Endodermal cell (in vitro differentiated cells): ENCODE results near the gene RIN3. TPM values are rescaled to one million over a fixed set of nuclear protein-coding genes. Genes with fewer than 3 reads are reported as not detected.

Experiments
- DNase-seq: peaks from one replicate; pipeline ENCODE4 v3.0.0-alpha.2; 2017
- H3K27ac ChIP-seq: 2 replicates; pipeline ENCODE4 v1.5.1; 2013; ENCODE audit warnings: mild to moderate bottlenecking, low read depth, low read length, moderate library complexity
- H3K27me3 ChIP-seq: 2 replicates; pipeline ENCODE4 v1.6.1; 2013; ENCODE audit warnings: mild to moderate bottlenecking, low read length, moderate library complexity; ENCODE audit not compliant: insufficient read depth, control insufficient read depth, poor library complexity, severe bottlenecking
- H3K36me3 ChIP-seq: 2 replicates; pipeline ENCODE4 v1.7.0; 2013; ENCODE audit warnings: mild to moderate bottlenecking, low read length, moderate library complexity; ENCODE audit not compliant: control insufficient read depth, insufficient read depth
- H3K4me1 ChIP-seq: one replicate; pipeline ENCODE4 v1.7.0; 2013; ENCODE audit warnings: low read length; ENCODE audit not compliant: control insufficient read depth, insufficient read depth
- H3K4me3 ChIP-seq: 2 replicates; pipeline ENCODE4 v1.5.1; 2013; ENCODE audit warnings: mild to moderate bottlenecking, low read length, moderate library complexity
- H3K9ac ChIP-seq: 2 replicates; pipeline ENCODE4 v1.6.1; 2013; ENCODE audit warnings: mild to moderate bottlenecking, low read length, moderate library complexity; ENCODE audit not compliant: poor library complexity, severe bottlenecking; ENCODE audit errors: extremely low read depth
- H3K9me3 ChIP-seq: 2 replicates; pipeline ENCODE4 v1.6.1; 2013; ENCODE audit warnings: mild to moderate bottlenecking, low read length, moderate library complexity; ENCODE audit not compliant: control insufficient read depth
- H3K27ac Mint-ChIP-seq: 2 replicates; pipeline ENCODE4 v1.8.0; 2020; ENCODE audit warnings: mixed read lengths
- H3K27me3 Mint-ChIP-seq: 2 replicates; pipeline ENCODE4 v1.8.0; 2021; ENCODE audit warnings: mild to moderate bottlenecking, mixed read lengths; ENCODE audit not compliant: insufficient read depth
- H3K36me3 Mint-ChIP-seq: 2 replicates; pipeline ENCODE4 v1.8.0; 2020; ENCODE audit warnings: low read depth, mixed read lengths
- H3K4me1 Mint-ChIP-seq: 2 replicates; pipeline ENCODE4 v1.8.0; 2020; ENCODE audit warnings: mixed read lengths
- H3K4me3 Mint-ChIP-seq: 2 replicates; pipeline ENCODE4 v1.8.0; 2020; ENCODE audit warnings: mild to moderate bottlenecking, moderate library complexity, mixed read lengths
- H3K9me3 Mint-ChIP-seq: 2 replicates; pipeline ENCODE4 v1.8.0; 2020; ENCODE audit warnings: mild to moderate bottlenecking, mixed read lengths
- CTCF ChIP-seq: fragments of 200-600 bp; sonication (generic); conservative IDR thresholded peaks from 2 replicates; pipeline ENCODE4 v1.5.0; 2021; ENCODE audit warnings: antibody characterized with exemption, mild to moderate bottlenecking
- WGBS, 2 experiments: methylation state at CpG; one replicate each; pipeline versions ENCODE4 v1.1.5 to v1.1.7; 2013; ENCODE audit warnings: missing lambda C conversion rate in 2 of 2, mixed read lengths in 1 of 2; ENCODE audit not compliant: insufficient coverage in 1 of 2, insufficient read length in 1 of 2; 5-methylcytosine and 5-hydroxymethylcytosine counted together
- total RNA-seq, 2 donors: library from RNA; stranded (reverse); fragmentation: NEBNext Ultra II Directional in 1 of 2; extraction: Animal tissue kit (Norgen Biotek cat#: 25700) in 1 of 2; gene quantifications; 2 replicates in 1 of 2; 3 replicates in 1 of 2; pipeline ENCODE4 v1.2.1, GENCODE V29; 2021

RIN3 gene
- total RNA-seq, 2 donors from 2014 or later, result 5.2 to 6.0 TPM

- Histone ChIP-seq H3K4me1 (no peaks in the 10 kb centered on the region), H3K9ac (no peak overlapping the region), H3K27me3 (no peaks in the 10 kb centered on the region), H3K4me3 (no peak overlapping the region), H3K9me3 (no peaks in the 10 kb centered on the region), H3K36me3 (peaks cover 4% of the 10 kb centered on the region), H3K27ac (no peak overlapping the region)
- H3K27me3 Mint-ChIP-seq, result no peaks in the 10 kb centered on the region
- peaks cover 50% of the 10 kb centered on the region for H3K36me3 Mint-ChIP-seq
- no peak overlapping the region for H3K4me3 Mint-ChIP-seq
- no peak for TF ChIP-seq CTCF
- no peak overlapping the region for H3K27ac Mint-ChIP-seq
- no peak for DNase-seq
- no peaks in the 10 kb centered on the region for H3K4me1 Mint-ChIP-seq
- H3K9me3 Mint-ChIP-seq, result no peaks in the 10 kb centered on the region
- 94 to 98% methylated on average over 10 to 11 of the region's 11 CpGs for WGBS, 2 experiments
Observed at GRCh38 chr14:92704821-92705220, 191.2 kb downstream of the RIN3 start.

GRCh38 chr14:92706386-92706785 lies 192.8 kb downstream of the RIN3 start:
- H3K27ac ChIP-seq, result no peak overlapping the region

GRCh38 chr14:92709340-92710000 lies 195.9 kb downstream of the RIN3 start:
- H3K9me3 ChIP-seq, result no peaks in the 10 kb centered on the region
- DNase-seq, result no peak
- H3K4me1 ChIP-seq, result no peaks in the 10 kb centered on the region
- H3K9me3 Mint-ChIP-seq, result no peaks in the 10 kb centered on the region
- H3K36me3 ChIP-seq, result peaks cover 29% of the 10 kb centered on the region
- H3K36me3 Mint-ChIP-seq, result peaks cover 51% of the 10 kb centered on the region
- no peak overlapping the region for H3K9ac ChIP-seq
- H3K27me3 Mint-ChIP-seq, result no peaks in the 10 kb centered on the region
- no peak overlapping the region for H3K4me3 ChIP-seq
- H3K27me3 ChIP-seq, result no peaks in the 10 kb centered on the region
- H3K27ac ChIP-seq, result no peak overlapping the region
- TF ChIP-seq CTCF, result no peak
- WGBS, 2 experiments, result 93 to 95% methylated on average over 8 to 13 of the region's 13 CpGs
- no peaks in the 10 kb centered on the region for H3K4me1 Mint-ChIP-seq
- H3K27ac Mint-ChIP-seq, result peak overlapping the region; percentile 13
- H3K4me3 Mint-ChIP-seq, result no peak overlapping the region

More at GRCh38 chr14:92706386-92706785, 192.8 kb downstream of the RIN3 start:
- peaks cover 59% of the 10 kb centered on the region for H3K36me3 Mint-ChIP-seq
- Histone ChIP-seq H3K27me3 (no peaks in the 10 kb centered on the region), H3K9me3 (no peaks in the 10 kb centered on the region), H3K4me3 (no peak overlapping the region), H3K36me3 (peaks cover 11% of the 10 kb centered on the region), H3K9ac (no peak overlapping the region), H3K4me1 (no peaks in the 10 kb centered on the region)
- DNase-seq, result no peak
- WGBS, 2 experiments, result 89 to 93% methylated on average over 10 to 15 of the region's 15 CpGs
- no peaks in the 10 kb centered on the region for H3K9me3 Mint-ChIP-seq
- no peak overlapping the region for H3K4me3 Mint-ChIP-seq
- peak overlapping the region; percentile 23 for H3K27ac Mint-ChIP-seq
- H3K4me1 Mint-ChIP-seq, result no peaks in the 10 kb centered on the region
- no peak for TF ChIP-seq CTCF
- H3K27me3 Mint-ChIP-seq, result no peaks in the 10 kb centered on the region
